ENCODE results near the gene FLG. TPM values are rescaled to one million over a fixed set of nuclear protein-coding genes. Genes with fewer than 3 reads are reported as not detected.

FLG gene
- total RNA-seq, result not detected
- long read RNA-seq, donor 1, partial matches to known transcripts, result 0 of 1 reads
- long read RNA-seq, donor 1, other reads (novel, unspliced or antisense), result 1 of 1 reads
- long read RNA-seq, donor 2, result 0 reads

- H3K4me1 ChIP-seq (ENCODE audit: low read depth), result no peaks in the 10 kb centered on the region
- H3K9me3 ChIP-seq, result no peaks in the 10 kb centered on the region
- ATAC-seq, result no peak
- intact Hi-C loops (cut with DNase I, micrococcal nuclease), result no loop called here
- DNase-seq, result no peak
- H3K4me3 ChIP-seq, result no peak within 1 kb of the TSS
- no peaks in the 10 kb centered on the region for H3K36me3 ChIP-seq (ENCODE audit: low read depth)
- TF ChIP-seq CTCF (IDR thresholded peaks at IDR 0.05), result no peak
Measured at GRCh38 chr1:152325111-152325510, at the start of gene FLG. FLG (minus strand) TSS chr1:152325239; CDS start chr1:152315456, 9,783 bp downstream.

GRCh38 chr1:152374451-152374850 lies 49.4 kb upstream of the FLG start:
- no peak for TF ChIP-seq CTCF (IDR thresholded peaks at IDR 0.05)
- H3K4me1 ChIP-seq (ENCODE audit: low read depth), result no peaks in the 10 kb centered on the region
- no peaks in the 10 kb centered on the region for H3K9me3 ChIP-seq
- no peaks in the 10 kb centered on the region for H3K36me3 ChIP-seq (ENCODE audit: low read depth)
- H3K4me3 ChIP-seq, result no peak overlapping the region
- ATAC-seq (no peak), DNase-seq (no peak)
- intact Hi-C loops (cut with DNase I, micrococcal nuclease), result no loop called here

- intact Hi-C loops (cut with DNase I, micrococcal nuclease), result no loop called here
- H3K4me3 ChIP-seq, result no peak overlapping the region
- ATAC-seq, result no peak
Measured at GRCh38 chr1:152372672-152373071, 47.6 kb upstream of the FLG start.

GRCh38 chr1:152367436-152367835 lies 42.4 kb upstream of the FLG start:
- TF ChIP-seq CTCF (IDR thresholded peaks at IDR 0.05), result no peak
- ATAC-seq (no peak), DNase-seq (no peak)
- intact Hi-C loops (cut with DNase I, micrococcal nuclease), result no loop called here
- Histone ChIP-seq H3K4me1 (ENCODE audit: low read depth) (no peaks in the 10 kb centered on the region), H3K36me3 (ENCODE audit: low read depth) (no peaks in the 10 kb centered on the region), H3K4me3 (no peak overlapping the region), H3K9me3 (peaks cover 2% of the 10 kb centered on the region)

More at GRCh38 chr1:152372672-152373071, 47.6 kb upstream of the FLG start:
- no peak for TF ChIP-seq CTCF (IDR thresholded peaks at IDR 0.05)
- DNase-seq, result no peak
- H3K36me3 ChIP-seq (ENCODE audit: low read depth), result no peaks in the 10 kb centered on the region
- H3K9me3 ChIP-seq, result peaks cover 2% of the 10 kb centered on the region
- no peaks in the 10 kb centered on the region for H3K4me1 ChIP-seq (ENCODE audit: low read depth)

- Histone ChIP-seq H3K4me3 (no peak within 1 kb of the TSS), H3K9me3 (no peaks in the 10 kb centered on the region), H3K36me3 (ENCODE audit: low read depth) (no peaks in the 10 kb centered on the region), H3K4me1 (ENCODE audit: low read depth) (no peaks in the 10 kb centered on the region)
- DNase-seq (no peak), ATAC-seq (no peak)
- no peak for TF ChIP-seq CTCF (IDR thresholded peaks at IDR 0.05)
- intact Hi-C loops (cut with DNase I, micrococcal nuclease), result no loop called here
Measured at GRCh38 chr1:152359906-152360305, 34.9 kb upstream of the FLG start, which contains the start of gene FLG2. FLG2 (minus strand) TSS chr1:152360006; CDS start chr1:152358884, 1,122 bp downstream.

GRCh38 chr1:152356736-152357135 lies 31.7 kb upstream of the FLG start:
- intact Hi-C loops (cut with DNase I, micrococcal nuclease), result no loop called here

More at GRCh38 chr1:152356736-152357135, 31.7 kb upstream of the FLG start:
- no peaks in the 10 kb centered on the region for H3K36me3 ChIP-seq (ENCODE audit: low read depth)
- TF ChIP-seq CTCF (IDR thresholded peaks at IDR 0.05), result no peak
- no peak for ATAC-seq
- no peak for DNase-seq
- H3K4me3 ChIP-seq, result no peak overlapping the region
- H3K9me3 ChIP-seq, result no peaks in the 10 kb centered on the region
- no peaks in the 10 kb centered on the region for H3K4me1 ChIP-seq (ENCODE audit: low read depth)
